ENCODE results near the gene TOR3A. TPM values are rescaled to one million over a fixed set of nuclear protein-coding genes. Genes with fewer than 3 reads are reported as not detected.

Gene TOR3A
- total and polyA plus RNA-seq, 2 of the 13 experiments (the other 11 are each of a cell fraction or from before 2014, with no cell fraction given), result 14.7 to 28.4 TPM

DNA sequence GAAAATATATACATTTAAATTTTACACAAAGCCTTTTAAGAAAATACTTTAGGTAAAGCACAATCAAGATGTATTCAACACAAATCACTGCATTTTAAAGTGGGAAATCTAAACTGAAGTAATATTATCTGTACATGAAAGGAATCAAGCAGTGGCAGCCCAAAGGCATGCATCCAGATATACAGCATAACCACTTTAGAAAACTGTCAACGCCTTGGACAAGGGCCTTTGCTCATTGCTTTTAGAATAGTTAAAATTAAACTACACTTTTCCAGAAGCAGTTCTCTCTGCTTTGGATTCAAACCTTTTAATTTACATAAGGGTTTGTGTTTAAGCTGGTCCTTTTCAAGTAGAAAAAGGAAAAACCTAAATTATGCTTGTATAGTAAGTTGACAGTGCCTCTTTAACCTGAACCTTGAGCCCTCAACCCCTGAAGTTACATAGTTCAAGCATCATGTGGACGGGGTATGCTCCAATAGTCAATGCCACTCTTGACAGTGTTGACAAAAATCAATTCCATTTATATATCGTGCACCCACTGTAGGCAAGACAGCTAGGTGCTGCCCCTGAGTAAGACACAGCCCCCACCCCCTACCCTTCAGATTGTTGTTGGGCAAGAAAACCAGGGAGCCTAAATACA, 22.9 kb downstream of the TOR3A start (continued):
- TF ChIP-seq, protein P1, sequence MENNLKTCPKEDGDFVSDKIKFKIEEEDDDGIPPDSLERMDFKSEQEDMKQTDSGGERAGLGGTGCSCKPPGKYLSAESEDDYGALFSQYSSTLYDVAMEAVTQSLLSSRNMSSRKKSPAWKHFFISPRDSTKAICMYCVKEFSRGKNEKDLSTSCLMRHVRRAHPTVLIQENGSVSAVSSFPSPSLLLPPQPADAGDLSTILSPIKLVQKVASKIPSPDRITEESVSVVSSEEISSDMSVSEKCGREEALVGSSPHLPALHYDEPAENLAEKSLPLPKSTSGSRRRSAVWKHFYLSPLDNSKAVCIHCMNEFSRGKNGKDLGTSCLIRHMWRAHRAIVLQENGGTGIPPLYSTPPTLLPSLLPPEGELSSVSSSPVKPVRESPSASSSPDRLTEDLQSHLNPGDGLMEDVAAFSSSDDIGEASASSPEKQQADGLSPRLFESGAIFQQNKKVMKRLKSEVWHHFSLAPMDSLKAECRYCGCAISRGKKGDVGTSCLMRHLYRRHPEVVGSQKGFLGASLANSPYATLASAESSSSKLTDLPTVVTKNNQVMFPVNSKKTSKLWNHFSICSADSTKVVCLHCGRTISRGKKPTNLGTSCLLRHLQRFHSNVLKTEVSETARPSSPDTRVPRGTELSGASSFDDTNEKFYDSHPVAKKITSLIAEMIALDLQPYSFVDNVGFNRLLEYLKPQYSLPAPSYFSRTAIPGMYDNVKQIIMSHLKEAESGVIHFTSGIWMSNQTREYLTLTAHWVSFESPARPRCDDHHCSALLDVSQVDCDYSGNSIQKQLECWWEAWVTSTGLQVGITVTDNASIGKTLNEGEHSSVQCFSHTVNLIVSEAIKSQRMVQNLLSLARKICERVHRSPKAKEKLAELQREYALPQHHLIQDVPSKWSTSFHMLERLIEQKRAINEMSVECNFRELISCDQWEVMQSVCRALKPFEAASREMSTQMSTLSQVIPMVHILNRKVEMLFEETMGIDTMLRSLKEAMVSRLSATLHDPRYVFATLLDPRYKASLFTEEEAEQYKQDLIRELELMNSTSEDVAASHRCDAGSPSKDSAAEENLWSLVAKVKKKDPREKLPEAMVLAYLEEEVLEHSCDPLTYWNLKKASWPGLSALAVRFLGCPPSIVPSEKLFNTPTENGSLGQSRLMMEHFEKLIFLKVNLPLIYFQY (CRISPR knock-in tag; IDR thresholded peaks at IDR 0.05; ENCODE audit: borderline replicate concordance), result 0 out of 2 replicates have a peak, but pooled peaks have one; percentile 7
- TF ChIP-seq TBX3 (IDR thresholded peaks at IDR 0.05; ENCODE audit: borderline replicate concordance), result no peak; the same call in 1 of the 2 replicates
- peak; percentile 94 for TF ChIP-seq KDM6A (CRISPR knock-in tag; IDR thresholded peaks at IDR 0.05; ENCODE audit: low read depth)
- TF ChIP-seq NCOA1 (CRISPR knock-in tag; IDR thresholded peaks at IDR 0.05), result 0 out of 2 replicates have a peak, but pooled peaks have one; percentile 79
- peak; percentile 33; the same call in 1 of the 2 replicates for TF ChIP-seq RXRA (CRISPR knock-in tag; IDR thresholded peaks at IDR 0.05)
- TF ChIP-seq ZKSCAN5 (CRISPR knock-in tag; IDR thresholded peaks at IDR 0.05), result no peak
- TF ChIP-seq TMF1 (CRISPR knock-in tag; IDR thresholded peaks at IDR 0.05; ENCODE audit: low read depth), result no peak
- no peak for TF ChIP-seq ZSCAN20 (CRISPR knock-in tag; IDR thresholded peaks at IDR 0.05; ENCODE audit: borderline replicate concordance)
- TF ChIP-seq FOSL2 (CRISPR knock-in tag; IDR thresholded peaks at IDR 0.05), result peak; percentile 55
- no peak for TF ChIP-seq ELF1 (CRISPR knock-in tag; IDR thresholded peaks at IDR 0.05)
- TF ChIP-seq, protein P2, sequence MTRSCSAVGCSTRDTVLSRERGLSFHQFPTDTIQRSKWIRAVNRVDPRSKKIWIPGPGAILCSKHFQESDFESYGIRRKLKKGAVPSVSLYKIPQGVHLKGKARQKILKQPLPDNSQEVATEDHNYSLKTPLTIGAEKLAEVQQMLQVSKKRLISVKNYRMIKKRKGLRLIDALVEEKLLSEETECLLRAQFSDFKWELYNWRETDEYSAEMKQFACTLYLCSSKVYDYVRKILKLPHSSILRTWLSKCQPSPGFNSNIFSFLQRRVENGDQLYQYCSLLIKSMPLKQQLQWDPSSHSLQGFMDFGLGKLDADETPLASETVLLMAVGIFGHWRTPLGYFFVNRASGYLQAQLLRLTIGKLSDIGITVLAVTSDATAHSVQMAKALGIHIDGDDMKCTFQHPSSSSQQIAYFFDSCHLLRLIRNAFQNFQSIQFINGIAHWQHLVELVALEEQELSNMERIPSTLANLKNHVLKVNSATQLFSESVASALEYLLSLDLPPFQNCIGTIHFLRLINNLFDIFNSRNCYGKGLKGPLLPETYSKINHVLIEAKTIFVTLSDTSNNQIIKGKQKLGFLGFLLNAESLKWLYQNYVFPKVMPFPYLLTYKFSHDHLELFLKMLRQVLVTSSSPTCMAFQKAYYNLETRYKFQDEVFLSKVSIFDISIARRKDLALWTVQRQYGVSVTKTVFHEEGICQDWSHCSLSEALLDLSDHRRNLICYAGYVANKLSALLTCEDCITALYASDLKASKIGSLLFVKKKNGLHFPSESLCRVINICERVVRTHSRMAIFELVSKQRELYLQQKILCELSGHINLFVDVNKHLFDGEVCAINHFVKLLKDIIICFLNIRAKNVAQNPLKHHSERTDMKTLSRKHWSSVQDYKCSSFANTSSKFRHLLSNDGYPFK (CRISPR knock-in tag; IDR thresholded peaks at IDR 0.05; ENCODE audit: borderline replicate concordance), result no peak
- TF ChIP-seq, protein P3, sequence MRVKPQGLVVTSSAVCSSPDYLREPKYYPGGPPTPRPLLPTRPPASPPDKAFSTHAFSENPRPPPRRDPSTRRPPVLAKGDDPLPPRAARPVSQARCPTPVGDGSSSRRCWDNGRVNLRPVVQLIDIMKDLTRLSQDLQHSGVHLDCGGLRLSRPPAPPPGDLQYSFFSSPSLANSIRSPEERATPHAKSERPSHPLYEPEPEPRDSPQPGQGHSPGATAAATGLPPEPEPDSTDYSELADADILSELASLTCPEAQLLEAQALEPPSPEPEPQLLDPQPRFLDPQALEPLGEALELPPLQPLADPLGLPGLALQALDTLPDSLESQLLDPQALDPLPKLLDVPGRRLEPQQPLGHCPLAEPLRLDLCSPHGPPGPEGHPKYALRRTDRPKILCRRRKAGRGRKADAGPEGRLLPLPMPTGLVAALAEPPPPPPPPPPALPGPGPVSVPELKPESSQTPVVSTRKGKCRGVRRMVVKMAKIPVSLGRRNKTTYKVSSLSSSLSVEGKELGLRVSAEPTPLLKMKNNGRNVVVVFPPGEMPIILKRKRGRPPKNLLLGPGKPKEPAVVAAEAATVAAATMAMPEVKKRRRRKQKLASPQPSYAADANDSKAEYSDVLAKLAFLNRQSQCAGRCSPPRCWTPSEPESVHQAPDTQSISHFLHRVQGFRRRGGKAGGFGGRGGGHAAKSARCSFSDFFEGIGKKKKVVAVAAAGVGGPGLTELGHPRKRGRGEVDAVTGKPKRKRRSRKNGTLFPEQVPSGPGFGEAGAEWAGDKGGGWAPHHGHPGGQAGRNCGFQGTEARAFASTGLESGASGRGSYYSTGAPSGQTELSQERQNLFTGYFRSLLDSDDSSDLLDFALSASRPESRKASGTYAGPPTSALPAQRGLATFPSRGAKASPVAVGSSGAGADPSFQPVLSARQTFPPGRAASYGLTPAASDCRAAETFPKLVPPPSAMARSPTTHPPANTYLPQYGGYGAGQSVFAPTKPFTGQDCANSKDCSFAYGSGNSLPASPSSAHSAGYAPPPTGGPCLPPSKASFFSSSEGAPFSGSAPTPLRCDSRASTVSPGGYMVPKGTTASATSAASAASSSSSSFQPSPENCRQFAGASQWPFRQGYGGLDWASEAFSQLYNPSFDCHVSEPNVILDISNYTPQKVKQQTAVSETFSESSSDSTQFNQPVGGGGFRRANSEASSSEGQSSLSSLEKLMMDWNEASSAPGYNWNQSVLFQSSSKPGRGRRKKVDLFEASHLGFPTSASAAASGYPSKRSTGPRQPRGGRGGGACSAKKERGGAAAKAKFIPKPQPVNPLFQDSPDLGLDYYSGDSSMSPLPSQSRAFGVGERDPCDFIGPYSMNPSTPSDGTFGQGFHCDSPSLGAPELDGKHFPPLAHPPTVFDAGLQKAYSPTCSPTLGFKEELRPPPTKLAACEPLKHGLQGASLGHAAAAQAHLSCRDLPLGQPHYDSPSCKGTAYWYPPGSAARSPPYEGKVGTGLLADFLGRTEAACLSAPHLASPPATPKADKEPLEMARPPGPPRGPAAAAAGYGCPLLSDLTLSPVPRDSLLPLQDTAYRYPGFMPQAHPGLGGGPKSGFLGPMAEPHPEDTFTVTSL (CRISPR knock-in tag; IDR thresholded peaks at IDR 0.05; ENCODE audit: borderline replicate concordance), result peak; percentile 97
- TF ChIP-seq ZNF30 (CRISPR knock-in tag; IDR thresholded peaks at IDR 0.05), result no peak
- peak; percentile 92 for TF ChIP-seq PHF21A (CRISPR knock-in tag; IDR thresholded peaks at IDR 0.05)
- TF ChIP-seq, protein P4, sequence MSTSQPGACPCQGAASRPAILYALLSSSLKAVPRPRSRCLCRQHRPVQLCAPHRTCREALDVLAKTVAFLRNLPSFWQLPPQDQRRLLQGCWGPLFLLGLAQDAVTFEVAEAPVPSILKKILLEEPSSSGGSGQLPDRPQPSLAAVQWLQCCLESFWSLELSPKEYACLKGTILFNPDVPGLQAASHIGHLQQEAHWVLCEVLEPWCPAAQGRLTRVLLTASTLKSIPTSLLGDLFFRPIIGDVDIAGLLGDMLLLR (CRISPR knock-in tag; IDR thresholded peaks at IDR 0.05), result no peak
- peak; percentile 95 for TF ChIP-seq RXRB (CRISPR knock-in tag; IDR thresholded peaks at IDR 0.05; ENCODE audit: borderline replicate concordance)
- TF ChIP-seq HMGA1 (CRISPR knock-in tag; conservative IDR thresholded peaks at IDR 0.05), result no peak

All from HepG2 (cell line).